Measurements from ENCODE around the gene ASCC3. TPM values are rescaled to one million over a fixed set of nuclear protein-coding genes. Genes with fewer than 3 reads are reported as not detected.
"Not testable (repeated sequence)": the region's sequence is repeated elsewhere in the genome, so short reads cannot be mapped to it uniquely, and the experiment has no call there.

Gene ASCC3
- total RNA-seq, 1 donor from 2014 or later = 66.6 TPM

- no peak for DNase-seq (ENCODE audit: low spot score)
Observed at GRCh38 chr6:100883347-100883746, 2.2 kb upstream of the ASCC3 start.

DNA sequence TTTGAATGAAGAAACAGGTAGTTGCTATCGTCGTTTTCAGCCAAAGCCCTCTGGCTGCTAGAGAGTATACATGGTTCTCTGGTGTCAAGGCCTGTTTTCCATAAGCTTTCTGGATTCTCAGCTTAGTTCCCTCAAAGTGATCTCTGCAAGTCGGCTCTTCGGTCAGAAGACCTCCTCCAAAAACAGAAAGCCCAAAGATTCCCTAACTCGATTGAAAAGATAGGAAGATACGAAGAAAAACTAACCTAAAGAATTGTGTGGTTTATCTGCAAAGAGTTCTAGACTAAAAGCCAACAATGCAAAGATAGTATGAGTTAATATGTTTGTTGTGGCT is 545 bp upstream of the ASCC3 start:
- no peak for DNase-seq (ENCODE audit: low spot score)

DNA sequence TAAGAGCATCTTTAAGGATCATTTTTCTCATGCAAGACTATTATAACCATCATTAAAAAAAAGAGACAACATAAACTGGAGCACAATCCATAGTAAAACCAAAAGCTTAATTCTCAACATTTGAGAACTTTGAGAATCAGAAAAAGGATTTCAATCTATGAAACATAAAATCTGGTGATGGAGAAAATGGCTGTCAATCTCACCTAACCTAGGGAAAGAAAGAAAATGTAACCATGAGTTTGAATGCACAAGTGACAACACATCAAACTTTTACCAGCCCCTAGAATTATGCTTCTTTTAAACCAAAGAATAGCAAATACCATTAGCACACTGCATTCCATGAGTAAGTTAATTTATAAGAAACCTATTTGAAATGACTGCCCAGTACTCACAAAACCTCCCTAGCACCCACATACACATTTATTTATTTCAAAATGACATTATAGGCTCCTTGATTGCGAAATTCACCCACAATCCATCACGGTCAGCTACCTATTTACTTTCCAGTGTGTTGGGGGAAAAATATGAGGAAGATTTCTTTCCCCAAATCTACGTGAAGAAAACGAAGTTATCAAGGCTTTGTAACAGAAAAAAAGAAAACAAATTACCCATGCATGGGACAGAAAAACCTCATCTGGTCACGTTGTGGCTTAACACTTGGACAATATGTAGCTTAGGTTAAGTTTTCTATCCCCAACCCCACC is 828 bp downstream of the ASCC3 start:
- no peak for DNase-seq (ENCODE audit: low spot score)

DNA sequence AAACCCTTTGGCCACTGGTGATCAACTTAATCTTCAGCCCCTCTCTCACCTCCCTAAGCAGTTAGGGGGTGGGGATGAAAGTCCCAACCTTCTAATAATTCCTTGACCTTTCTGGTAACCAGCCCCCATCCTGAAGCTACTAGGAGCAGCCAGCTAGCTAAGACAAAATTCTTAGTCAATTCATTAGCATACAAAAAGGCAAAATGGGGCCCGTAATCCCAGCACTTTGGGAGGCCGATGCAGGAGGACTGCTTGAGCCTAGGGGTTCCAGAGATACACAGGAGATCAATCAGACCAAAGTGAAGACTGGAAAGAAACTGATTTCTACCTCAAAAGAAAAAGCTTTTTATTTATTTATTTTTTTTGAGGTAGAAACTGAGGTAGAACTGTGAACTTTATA is 1.8 kb downstream of the ASCC3 start:
- DNase-seq (ENCODE audit: low spot score) = no peak

DNA sequence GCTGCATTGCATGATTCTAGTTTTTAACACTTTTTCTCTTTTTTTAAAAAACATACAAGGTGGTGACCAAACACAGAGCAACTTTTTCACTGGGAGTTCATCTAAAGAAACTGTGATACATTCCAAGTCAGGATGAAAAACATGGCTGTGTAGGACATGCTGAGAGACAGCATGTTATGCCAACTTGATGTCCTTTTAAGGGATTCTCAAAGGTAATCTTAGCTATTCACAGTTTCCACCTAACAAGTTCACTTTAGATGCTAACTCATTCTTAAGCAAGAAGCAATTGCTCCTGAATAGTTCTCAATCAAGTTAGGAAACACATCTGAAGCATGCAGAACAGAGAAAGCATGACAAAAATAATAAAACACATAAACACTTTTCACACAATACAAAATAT is 3.3 kb downstream of the ASCC3 start:
- DNase-seq (ENCODE audit: low spot score) = no peak

- DNase-seq (ENCODE audit: low spot score) = no peak
Observed at GRCh38 chr6:100876251-100876650, 4.9 kb downstream of the ASCC3 start.

DNA sequence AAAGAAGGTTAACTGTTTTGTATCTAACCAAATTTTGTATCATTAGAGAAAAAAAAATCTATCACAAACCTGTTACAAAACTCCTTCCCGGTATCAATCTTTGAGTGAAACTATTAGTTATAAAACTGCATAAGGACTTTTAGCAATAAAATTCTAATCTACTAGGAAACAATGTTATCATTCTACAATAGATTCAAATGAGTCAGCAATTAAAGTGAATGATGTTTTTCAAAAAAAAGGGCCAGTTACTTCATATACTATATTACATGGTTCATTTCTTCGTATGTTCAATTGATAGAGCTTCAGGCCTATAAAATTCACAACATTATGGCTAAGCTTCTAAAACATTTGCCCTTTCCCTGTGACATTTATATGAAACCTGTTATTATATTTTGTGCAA is 15.6 kb downstream of the ASCC3 start:
- no peak for DNase-seq (ENCODE audit: low spot score)

GRCh38 chr6:100862063-100862462 is 19.1 kb downstream of the ASCC3 start:
- DNase-seq (ENCODE audit: low spot score) = no peak

DNA sequence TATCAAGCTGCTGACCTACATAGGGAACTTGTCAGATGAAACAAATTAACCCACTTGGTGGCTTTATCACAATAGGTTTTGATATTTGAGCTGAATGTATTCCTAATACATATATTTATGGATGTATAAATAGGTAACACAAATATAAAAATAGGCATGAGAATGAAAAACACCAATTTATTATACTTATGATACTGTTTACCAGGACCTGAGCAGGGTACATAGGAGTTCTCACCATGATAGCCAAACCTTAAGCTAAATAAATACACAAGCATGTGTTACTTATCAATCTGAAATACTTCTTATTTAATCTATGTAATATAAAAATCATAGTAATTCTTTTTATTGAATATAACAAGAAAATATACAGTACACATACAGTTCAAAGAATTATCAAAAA is 25.0 kb downstream of the ASCC3 start:
- DNase-seq (ENCODE audit: low spot score) = no peak

DNA sequence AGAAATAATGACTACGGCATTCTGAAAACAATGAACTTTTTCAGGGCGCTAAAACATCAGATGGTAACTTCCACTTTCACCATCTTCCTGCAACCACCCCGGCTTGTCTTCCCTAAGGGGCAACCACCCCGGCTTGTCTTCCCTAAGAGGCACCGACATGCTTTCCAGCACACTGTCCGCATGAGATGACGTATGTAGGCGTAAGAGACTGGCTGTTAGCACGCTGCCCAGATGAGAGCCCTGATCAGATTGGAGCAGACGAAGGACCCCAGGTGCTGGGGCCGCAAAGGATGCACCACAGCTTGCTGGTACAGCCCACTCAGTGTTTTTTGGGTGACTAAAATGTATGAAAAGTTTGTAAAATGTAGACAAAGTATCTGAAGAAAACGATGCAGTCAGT is 29.3 kb downstream of the ASCC3 start:
- no peak for DNase-seq (ENCODE audit: low spot score)

DNA sequence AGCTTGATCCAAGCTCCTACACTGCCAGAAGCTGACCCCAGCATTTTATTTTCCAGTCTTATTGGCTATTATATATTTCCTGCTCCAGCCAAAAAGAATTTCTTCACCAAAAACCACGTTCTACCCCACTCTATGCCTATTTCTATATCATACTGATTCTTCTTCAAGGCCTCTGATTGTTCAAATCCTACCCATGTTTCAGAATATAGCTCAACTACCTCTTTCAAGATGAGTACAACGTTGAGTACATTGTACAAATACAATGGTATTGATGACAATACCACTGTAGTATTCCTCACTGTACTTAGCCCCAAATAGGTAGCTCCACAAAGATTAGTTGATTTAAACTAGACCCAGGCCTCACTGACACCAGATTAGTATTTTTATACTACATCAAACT is 31.0 kb downstream of the ASCC3 start:
- DNase-seq (ENCODE audit: low spot score) = no peak

DNA sequence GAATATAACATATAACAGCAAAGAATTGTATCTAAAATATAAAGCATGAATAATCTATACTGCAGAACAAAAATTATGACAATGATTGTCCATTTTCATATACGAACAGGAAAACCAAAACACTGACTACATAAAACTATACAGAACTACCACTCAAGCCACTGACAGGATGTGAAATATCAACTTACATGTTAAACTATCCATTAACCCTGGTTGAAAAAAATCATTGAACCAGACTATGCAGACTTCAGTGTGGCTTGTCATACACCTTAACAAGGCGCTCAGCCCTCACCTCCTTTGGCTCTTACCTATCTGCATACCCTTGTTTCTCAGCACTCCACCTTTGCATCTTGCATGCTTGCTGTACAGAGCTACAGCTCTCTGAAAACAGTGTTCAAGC is 34.9 kb downstream of the ASCC3 start:
- DNase-seq (ENCODE audit: low spot score) = no peak

DNA sequence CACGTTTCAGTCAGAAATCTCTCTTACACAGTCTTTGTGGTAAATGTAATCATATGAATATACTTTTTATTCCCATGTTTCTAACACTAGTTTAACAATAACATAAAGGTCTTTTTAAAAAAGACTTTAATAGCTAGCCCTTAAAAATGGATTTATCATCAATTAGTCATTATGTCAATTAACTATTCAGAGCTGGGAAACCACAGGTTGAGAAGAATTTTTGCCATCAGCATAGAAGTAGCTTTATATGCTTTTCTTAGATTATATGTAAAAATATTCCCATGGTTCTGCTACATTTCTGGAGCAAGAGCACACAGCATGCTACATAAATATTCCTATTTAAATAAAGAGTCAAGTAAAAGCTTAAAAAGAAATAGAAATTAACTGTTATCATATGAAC is 35.5 kb downstream of the ASCC3 start:
- no peak for DNase-seq (ENCODE audit: low spot score)

GRCh38 chr6:100839419-100839818 is 41.7 kb downstream of the ASCC3 start:
- DNase-seq (ENCODE audit: low spot score) = no peak

DNA sequence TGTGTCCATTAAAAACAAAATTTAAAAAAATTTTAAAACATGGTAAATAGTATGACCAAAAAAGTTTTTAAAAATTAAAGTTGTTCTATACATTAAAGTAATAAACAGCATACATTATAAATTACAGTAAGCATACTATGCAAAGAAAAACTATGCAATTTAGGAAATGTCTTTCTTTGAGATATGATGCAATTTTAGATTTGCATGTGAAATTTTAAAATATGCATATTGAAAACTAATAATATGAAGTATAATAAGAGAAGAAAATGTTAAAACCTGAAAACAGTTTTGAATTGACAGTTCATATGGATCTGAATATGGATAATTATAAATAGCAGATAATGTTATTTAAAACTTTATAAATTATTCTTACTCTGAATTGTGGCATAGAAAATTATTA is 43.1 kb downstream of the ASCC3 start:
- DNase-seq (ENCODE audit: low spot score) = no peak

- DNase-seq (ENCODE audit: low spot score) = no peak
Observed at GRCh38 chr6:100833972-100834574, 47.1 kb downstream of the ASCC3 start.

GRCh38 chr6:100829077-100829595 is 52.0 kb downstream of the ASCC3 start:
- not testable (repeated sequence) for DNase-seq (ENCODE audit: low spot score)

DNA sequence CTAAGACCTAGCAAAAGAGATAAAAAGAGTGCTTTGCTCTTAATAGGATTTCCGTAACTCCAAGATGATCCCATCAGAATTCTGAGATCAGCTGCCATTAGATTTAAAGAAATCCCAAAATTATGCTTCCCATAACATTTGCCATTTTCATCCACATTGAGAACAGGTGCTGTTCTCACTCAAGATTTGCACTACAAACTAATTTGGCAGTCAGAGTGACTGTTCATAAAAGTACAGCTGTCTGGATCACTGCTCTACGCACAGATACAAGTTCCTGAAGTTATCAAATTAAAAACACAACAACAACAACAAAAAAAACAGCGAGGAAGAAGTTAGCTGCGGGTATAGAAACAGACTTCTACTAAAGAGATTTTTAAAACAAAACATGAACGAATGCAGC is 58.1 kb downstream of the ASCC3 start:
- DNase-seq (ENCODE audit: low spot score) = no peak

DNA sequence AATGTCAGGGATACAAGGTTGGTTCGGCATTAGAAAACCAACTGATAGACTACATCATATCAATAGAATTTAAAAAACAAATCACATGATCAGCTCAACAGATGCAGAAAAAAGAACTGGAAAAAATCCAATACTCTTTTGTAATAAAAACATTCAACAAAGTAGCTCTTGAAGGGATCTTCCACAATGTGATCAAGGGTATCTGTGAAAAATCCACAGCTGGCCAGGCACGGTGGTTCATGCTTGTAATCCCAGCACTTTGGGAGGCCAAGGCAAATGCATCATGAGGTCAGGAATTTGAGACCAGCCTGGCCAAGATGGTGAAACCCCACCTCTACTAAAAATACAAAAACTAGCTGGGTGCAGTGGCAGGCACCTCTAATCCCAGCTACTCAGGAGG is 63.1 kb downstream of the ASCC3 start:
- no peak for DNase-seq (ENCODE audit: low spot score)

- DNase-seq (ENCODE audit: low spot score) = no peak
Observed at GRCh38 chr6:100810015-100810414, 71.1 kb downstream of the ASCC3 start.

- DNase-seq (ENCODE audit: low spot score) = no peak
Observed at GRCh38 chr6:100809346-100809745, 71.8 kb downstream of the ASCC3 start.

- no peak for DNase-seq (ENCODE audit: low spot score)
Observed at GRCh38 chr6:100808638-100809275, 72.4 kb downstream of the ASCC3 start.

DNA sequence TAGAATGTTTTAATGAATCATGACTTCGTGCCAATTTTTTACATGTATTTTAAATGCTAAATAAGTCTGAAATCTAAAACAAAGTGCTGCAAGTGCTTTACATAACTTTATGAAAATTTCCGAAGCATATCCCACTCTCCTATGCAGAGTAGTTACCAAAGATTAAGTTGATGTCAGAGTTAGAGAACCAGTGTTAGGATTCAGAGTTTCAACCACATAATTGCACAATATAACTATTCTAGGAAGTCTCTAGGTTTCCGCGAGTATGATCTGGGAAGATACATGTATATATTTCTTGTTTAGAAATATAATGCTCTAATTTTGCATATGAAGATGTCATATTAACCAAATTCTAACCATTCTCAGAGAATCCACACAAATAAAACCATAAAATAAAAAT is 74.8 kb downstream of the ASCC3 start:
- DNase-seq (ENCODE audit: low spot score) = no peak
